Measurements from ENCODE around the gene RGSL1. TPM values are rescaled to one million over a fixed set of nuclear protein-coding genes. Genes with fewer than 3 reads are reported as not detected.
A peak's percentile ranks its signal among the peaks of the same experiment; 100 is the strongest.

Gene RGSL1
- total and polyA plus RNA-seq, 4 donors: 0.07 to 0.50 (median 0.31) TPM; not detected in 1

DNA sequence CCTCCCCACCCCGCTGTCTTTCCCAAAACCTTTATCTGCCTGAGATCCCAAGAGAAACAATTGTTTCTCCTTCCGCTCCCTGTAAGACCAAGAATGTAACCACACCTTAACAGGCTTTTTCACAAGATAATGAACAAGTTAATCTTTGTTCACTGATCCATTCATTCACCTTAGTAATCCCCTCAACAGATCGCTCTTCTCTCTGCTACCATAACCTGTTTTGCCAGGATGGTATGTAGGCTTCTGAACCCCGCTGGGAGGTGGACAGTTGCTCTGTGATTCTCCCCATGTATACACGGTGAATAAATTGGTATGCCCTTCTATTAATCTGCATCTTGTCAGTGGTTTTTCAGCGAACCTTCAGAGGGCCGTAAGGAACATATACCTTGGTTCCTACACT lies 18.7 kb upstream of the RGSL1 start (continued):
- TF ChIP-seq, protein P1, sequence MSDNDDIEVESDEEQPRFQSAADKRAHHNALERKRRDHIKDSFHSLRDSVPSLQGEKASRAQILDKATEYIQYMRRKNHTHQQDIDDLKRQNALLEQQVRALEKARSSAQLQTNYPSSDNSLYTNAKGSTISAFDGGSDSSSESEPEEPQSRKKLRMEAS (IDR thresholded peaks at IDR 0.05): no peak
- no peak for TF ChIP-seq RXRA (IDR thresholded peaks at IDR 0.05)
- no peak for TF ChIP-seq YY1 (IDR thresholded peaks at IDR 0.05)
- TF ChIP-seq NR2F2 (IDR thresholded peaks at IDR 0.05): no peak
- TF ChIP-seq FOXA1 (IDR thresholded peaks at IDR 0.05): no peak
- no peak for TF ChIP-seq SP1 (IDR thresholded peaks at IDR 0.05)
- no peak for TF ChIP-seq TAF1 (conservative IDR thresholded peaks at IDR 0.05)

GRCh38 chr1:182433580-182433979 lies 16.4 kb upstream of the RGSL1 start:
- WGBS: 95% methylated on average over 1 of the region's 1 CpG
- peaks cover 0 to 7% (median 2%) of the 10 kb centered on the region in 4 donors for H3K9me3 ChIP-seq (ENCODE audit: control insufficient read depth in 4 of 4, low read length in 3 of 4)
- no peaks in the 10 kb centered on the region for H3K36me3 ChIP-seq (ENCODE audit: control insufficient read depth in 4 of 4, insufficient read depth in 3 of 4, low read depth in 1 of 4, low read length in 3 of 4)
- no peak for DNase-seq (ENCODE audit: low spot score)
- H3K27me3 ChIP-seq (ENCODE audit: control insufficient read depth in 4 of 4, insufficient read depth in 4 of 4, low read length in 3 of 4): no peaks in the 10 kb centered on the region
- TF ChIP-seq HNF4G (IDR thresholded peaks at IDR 0.05) (no peak), HNF4A (conservative IDR thresholded peaks at IDR 0.05) (peak in 1 of 2 donors; percentile 19)
- H3K27ac ChIP-seq (ENCODE audit: low read depth in 1 of 2, low read length in 2 of 2): no peak overlapping the region
- no peak overlapping the region for H3K9ac ChIP-seq (ENCODE audit: low read depth in 1 of 2, low read length in 2 of 2)
- no peaks in the 10 kb centered on the region for H3K4me1 ChIP-seq (ENCODE audit: control insufficient read depth in 4 of 4, insufficient read depth in 4 of 4, low read length in 3 of 4)
- H3K4me3 ChIP-seq (ENCODE audit: low read depth in 1 of 3, low read length in 3 of 3): no peak overlapping the region

DNA sequence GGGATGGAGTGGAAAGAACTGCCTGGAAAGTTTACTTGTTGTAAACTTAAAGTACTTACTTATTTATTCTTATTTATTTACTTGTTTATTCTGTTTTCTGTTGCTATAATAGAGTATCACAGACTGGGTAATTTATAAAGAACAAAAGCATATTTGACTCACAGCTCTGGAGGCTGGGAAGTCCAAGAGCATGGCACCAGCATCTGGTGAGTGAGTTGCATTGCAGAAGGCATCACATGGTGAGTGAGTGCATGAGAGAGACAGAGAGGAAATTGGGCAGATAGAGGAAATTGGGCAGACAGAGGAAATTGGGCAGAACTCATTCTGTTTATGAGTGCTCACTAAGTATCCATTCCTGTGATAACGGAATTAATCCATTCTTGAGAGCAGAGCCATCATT lies 11.6 kb upstream of the RGSL1 start:
- Histone ChIP-seq H3K9me3 (ENCODE audit: control insufficient read depth in 4 of 4, low read length in 3 of 4) (peaks cover 0 to 7% (median 2%) of the 10 kb centered on the region in 4 donors), H3K27me3 (ENCODE audit: control insufficient read depth in 4 of 4, insufficient read depth in 4 of 4, low read length in 3 of 4) (no peaks in the 10 kb centered on the region), H3K9ac (ENCODE audit: low read depth in 1 of 2, low read length in 2 of 2) (no peak overlapping the region), H3K4me3 (ENCODE audit: low read depth in 1 of 3, low read length in 3 of 3) (no peak overlapping the region), H3K36me3 (ENCODE audit: control insufficient read depth in 4 of 4, insufficient read depth in 3 of 4, low read depth in 1 of 4, low read length in 3 of 4) (no peaks in the 10 kb centered on the region), H3K27ac (ENCODE audit: low read depth in 1 of 2, low read length in 2 of 2) (no peak overlapping the region), H3K4me1 (ENCODE audit: control insufficient read depth in 4 of 4, insufficient read depth in 4 of 4, low read length in 3 of 4) (no peaks in the 10 kb centered on the region)
- 98% methylated on average over 1 of the region's 1 CpG for WGBS
- TF ChIP-seq RAD21 (IDR thresholded peaks at IDR 0.05) (no peak), FOXA2 (IDR thresholded peaks at IDR 0.05) (no peak), NR2F2 (IDR thresholded peaks at IDR 0.05) (no peak), ZBTB33 (IDR thresholded peaks at IDR 0.05) (no peak), FOXA1 (IDR thresholded peaks at IDR 0.05) (no peak), YY1 (IDR thresholded peaks at IDR 0.05) (no peak), HNF4A (conservative IDR thresholded peaks at IDR 0.05) (no peak)
- TF ChIP-seq, protein P2, sequence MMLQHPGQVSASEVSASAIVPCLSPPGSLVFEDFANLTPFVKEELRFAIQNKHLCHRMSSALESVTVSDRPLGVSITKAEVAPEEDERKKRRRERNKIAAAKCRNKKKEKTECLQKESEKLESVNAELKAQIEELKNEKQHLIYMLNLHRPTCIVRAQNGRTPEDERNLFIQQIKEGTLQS (IDR thresholded peaks at IDR 0.05): no peak
- DNase-seq (ENCODE audit: low spot score): no peak

DNA sequence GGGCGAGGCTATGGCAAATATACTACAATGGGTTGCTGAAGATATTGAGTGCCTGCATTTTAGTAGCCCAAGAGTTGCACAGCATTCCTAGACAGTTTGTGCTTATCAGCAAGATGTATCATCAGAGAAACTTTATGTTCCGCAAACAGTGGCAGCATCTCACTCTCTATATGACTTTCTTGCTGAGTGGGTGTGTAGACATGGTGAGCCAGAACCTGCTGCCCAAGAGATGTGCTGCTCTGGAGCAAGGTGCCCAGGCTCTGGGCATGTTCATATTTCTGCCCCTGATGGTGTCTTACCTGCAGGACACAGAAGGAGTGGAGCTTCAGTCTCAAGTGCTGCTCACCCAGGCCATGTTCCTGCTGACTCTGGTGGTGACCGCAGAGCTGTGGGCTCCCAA lies 8.2 kb upstream of the RGSL1 start:
- no peak overlapping the region for H3K27ac ChIP-seq (ENCODE audit: low read depth in 1 of 2, low read length in 2 of 2)
- 93% methylated on average over 3 of the region's 3 CpGs for WGBS
- H3K4me3 ChIP-seq (ENCODE audit: low read depth in 1 of 3, low read length in 3 of 3): no peak overlapping the region
- no peak for TF ChIP-seq HNF4G (IDR thresholded peaks at IDR 0.05)
- TF ChIP-seq, protein P2 (IDR thresholded peaks at IDR 0.05): no peak
- TF ChIP-seq REST (IDR thresholded peaks at IDR 0.05): no peak
- no peak for TF ChIP-seq SP1 (IDR thresholded peaks at IDR 0.05)
- TF ChIP-seq YY1 (IDR thresholded peaks at IDR 0.05): no peak
- no peak for TF ChIP-seq RAD21 (IDR thresholded peaks at IDR 0.05)
- TF ChIP-seq, protein P3, sequence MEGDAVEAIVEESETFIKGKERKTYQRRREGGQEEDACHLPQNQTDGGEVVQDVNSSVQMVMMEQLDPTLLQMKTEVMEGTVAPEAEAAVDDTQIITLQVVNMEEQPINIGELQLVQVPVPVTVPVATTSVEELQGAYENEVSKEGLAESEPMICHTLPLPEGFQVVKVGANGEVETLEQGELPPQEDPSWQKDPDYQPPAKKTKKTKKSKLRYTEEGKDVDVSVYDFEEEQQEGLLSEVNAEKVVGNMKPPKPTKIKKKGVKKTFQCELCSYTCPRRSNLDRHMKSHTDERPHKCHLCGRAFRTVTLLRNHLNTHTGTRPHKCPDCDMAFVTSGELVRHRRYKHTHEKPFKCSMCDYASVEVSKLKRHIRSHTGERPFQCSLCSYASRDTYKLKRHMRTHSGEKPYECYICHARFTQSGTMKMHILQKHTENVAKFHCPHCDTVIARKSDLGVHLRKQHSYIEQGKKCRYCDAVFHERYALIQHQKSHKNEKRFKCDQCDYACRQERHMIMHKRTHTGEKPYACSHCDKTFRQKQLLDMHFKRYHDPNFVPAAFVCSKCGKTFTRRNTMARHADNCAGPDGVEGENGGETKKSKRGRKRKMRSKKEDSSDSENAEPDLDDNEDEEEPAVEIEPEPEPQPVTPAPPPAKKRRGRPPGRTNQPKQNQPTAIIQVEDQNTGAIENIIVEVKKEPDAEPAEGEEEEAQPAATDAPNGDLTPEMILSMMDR (IDR thresholded peaks at IDR 0.05; ENCODE audit: low read depth, low read length, missing input control): no peak
- no peak for TF ChIP-seq GABPA (IDR thresholded peaks at IDR 0.05 in 1 of 2, conservative IDR thresholded peaks at IDR 0.05 in 1 of 2)
- no peak for TF ChIP-seq TAF1 (conservative IDR thresholded peaks at IDR 0.05)
- no peak for TF ChIP-seq FOXA1 (IDR thresholded peaks at IDR 0.05)
- TF ChIP-seq RXRA (IDR thresholded peaks at IDR 0.05): no peak
- no peak for TF ChIP-seq JUND (IDR thresholded peaks at IDR 0.05)
- TF ChIP-seq NR2F2 (IDR thresholded peaks at IDR 0.05): no peak
- no peak for TF ChIP-seq HNF4A (conservative IDR thresholded peaks at IDR 0.05)
- TF ChIP-seq FOXA2 (IDR thresholded peaks at IDR 0.05): no peak
- TF ChIP-seq, protein P1 (IDR thresholded peaks at IDR 0.05): no peak
- peaks cover 0 to 7% (median 2%) of the 10 kb centered on the region in 4 donors for H3K9me3 ChIP-seq (ENCODE audit: control insufficient read depth in 4 of 4, low read length in 3 of 4)
- no peak for DNase-seq (ENCODE audit: low spot score)
- no peaks in the 10 kb centered on the region for H3K36me3 ChIP-seq (ENCODE audit: control insufficient read depth in 4 of 4, insufficient read depth in 3 of 4, low read depth in 1 of 4, low read length in 3 of 4)
- H3K27me3 ChIP-seq (ENCODE audit: control insufficient read depth in 4 of 4, insufficient read depth in 4 of 4, low read length in 3 of 4): no peaks in the 10 kb centered on the region
- no peak overlapping the region for H3K9ac ChIP-seq (ENCODE audit: low read depth in 1 of 2, low read length in 2 of 2)
- peaks cover 0 to 6% (median 2%) of the 10 kb centered on the region in 4 donors for H3K4me1 ChIP-seq (ENCODE audit: control insufficient read depth in 4 of 4, insufficient read depth in 4 of 4, low read length in 3 of 4)
